Measurements from ENCODE around the gene ASNSD1. TPM values are rescaled to one million over a fixed set of nuclear protein-coding genes. Genes with fewer than 3 reads are reported as not detected.

ASNSD1 gene
- total RNA-seq, 1 experiment from 2014 or later = 33.7 TPM

DNA sequence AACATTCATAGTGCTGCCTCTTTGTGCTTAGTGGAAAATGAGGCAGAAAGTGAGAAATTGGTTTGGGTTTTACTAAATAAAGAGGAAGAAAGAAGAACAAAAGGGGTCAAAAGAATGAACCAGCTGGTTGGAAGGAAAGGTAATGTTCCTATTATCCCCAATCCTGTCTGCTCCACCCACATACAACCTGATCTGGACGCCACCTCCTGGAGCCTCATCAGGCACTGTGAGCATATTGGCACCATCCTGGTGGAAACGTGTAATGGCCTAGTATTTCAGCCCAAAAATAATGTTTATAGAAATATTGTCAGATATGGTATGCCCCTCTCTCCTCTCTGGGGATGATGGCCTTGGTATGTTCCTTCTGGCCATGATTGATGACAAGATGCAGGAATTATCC, 35.6 kb upstream of the ASNSD1 start:
- Histone ChIP-seq H2AFZ (ENCODE audit: low read length) (no peak overlapping the region), H3K36me3 (ENCODE audit: low read depth, low read length) (no peaks in the 10 kb centered on the region), H3K4me1 (ENCODE audit: insufficient read depth, low read length) (peaks cover 14% of the 10 kb centered on the region), H4K20me1 (ENCODE audit: low read length) (no peaks in the 10 kb centered on the region), H3K79me2 (ENCODE audit: low read length) (no peaks in the 10 kb centered on the region), H3K4me2 (ENCODE audit: low read length) (no peak overlapping the region), H3K4me3 (ENCODE audit: low read length) (no peak overlapping the region), H3K27ac (ENCODE audit: low read length) (no peak overlapping the region), H3K9ac (ENCODE audit: low read length) (no peak overlapping the region), H3K9me2 (replicated peaks; ENCODE audit: low read length) (no peaks in the 10 kb centered on the region), H3K9me3 (ENCODE audit: low read length) (no peaks in the 10 kb centered on the region), H3K27me3 (ENCODE audit: low read length) (no peaks in the 10 kb centered on the region), H3F3A (ENCODE audit: low read length, unreplicated experiment) (no peaks in the 10 kb centered on the region)
- no peak for TF ChIP-seq EZH2phosphoT487 (IDR thresholded peaks at IDR 0.05; ENCODE audit: borderline replicate concordance, low read length)
- TF ChIP-seq EZH2 (IDR thresholded peaks at IDR 0.05; ENCODE audit: low read length, unreplicated experiment) = no peak
- TF ChIP-seq, protein P1, sequence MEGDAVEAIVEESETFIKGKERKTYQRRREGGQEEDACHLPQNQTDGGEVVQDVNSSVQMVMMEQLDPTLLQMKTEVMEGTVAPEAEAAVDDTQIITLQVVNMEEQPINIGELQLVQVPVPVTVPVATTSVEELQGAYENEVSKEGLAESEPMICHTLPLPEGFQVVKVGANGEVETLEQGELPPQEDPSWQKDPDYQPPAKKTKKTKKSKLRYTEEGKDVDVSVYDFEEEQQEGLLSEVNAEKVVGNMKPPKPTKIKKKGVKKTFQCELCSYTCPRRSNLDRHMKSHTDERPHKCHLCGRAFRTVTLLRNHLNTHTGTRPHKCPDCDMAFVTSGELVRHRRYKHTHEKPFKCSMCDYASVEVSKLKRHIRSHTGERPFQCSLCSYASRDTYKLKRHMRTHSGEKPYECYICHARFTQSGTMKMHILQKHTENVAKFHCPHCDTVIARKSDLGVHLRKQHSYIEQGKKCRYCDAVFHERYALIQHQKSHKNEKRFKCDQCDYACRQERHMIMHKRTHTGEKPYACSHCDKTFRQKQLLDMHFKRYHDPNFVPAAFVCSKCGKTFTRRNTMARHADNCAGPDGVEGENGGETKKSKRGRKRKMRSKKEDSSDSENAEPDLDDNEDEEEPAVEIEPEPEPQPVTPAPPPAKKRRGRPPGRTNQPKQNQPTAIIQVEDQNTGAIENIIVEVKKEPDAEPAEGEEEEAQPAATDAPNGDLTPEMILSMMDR (conservative IDR thresholded peaks at IDR 0.05; ENCODE audit: low read depth, low read length) = no peak
- intact Hi-C loops (cut with micrococcal nuclease) = loop anchor here (5.0 kb wide), 1 partner anchor 68 kb away; no protein-coding TSS in a partner anchor
- ChIA-PET POLR2A (ENCODE audit: unreplicated experiment) (no interaction called here), CTCF (no interaction called here)
- DNase-seq (no peak), ATAC-seq (no peak)
- no TSS peak for BruUV-seq (replicated peaks)

DNA sequence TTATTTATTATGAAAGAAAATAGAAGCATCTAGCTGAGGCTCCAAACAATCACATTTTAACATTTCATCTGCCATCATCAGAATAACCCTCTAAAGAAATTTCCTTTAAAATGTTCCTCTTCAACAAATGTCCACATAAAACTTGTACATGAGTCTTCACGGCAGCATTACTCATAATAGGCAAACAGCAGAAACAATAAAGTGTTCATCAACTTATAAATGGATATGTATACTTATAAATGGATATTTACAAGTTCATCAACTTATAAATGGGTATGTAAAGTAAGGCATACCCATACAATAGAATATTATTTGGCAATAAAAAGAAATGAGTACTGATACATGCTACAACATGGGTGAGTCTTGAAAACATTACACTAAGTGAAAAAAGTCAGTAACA, 33.5 kb upstream of the ASNSD1 start:
- no peaks in the 10 kb centered on the region for H4K20me1 ChIP-seq (ENCODE audit: low read length)
- H3K79me2 ChIP-seq (ENCODE audit: low read length) = no peaks in the 10 kb centered on the region
- no TSS peak for BruUV-seq (replicated peaks)
- no peak overlapping the region for H3K9ac ChIP-seq (ENCODE audit: low read length)
- CTCF ChIA-PET = no interaction called here
- H3K27ac ChIP-seq (ENCODE audit: low read length) = no peak overlapping the region
- no peak for DNase-seq
- H3K4me2 ChIP-seq (ENCODE audit: low read length) = no peak overlapping the region
- no peaks in the 10 kb centered on the region for H3K9me2 ChIP-seq (replicated peaks; ENCODE audit: low read length)
- H3K27me3 ChIP-seq (ENCODE audit: low read length) = no peaks in the 10 kb centered on the region
- H3K4me3 ChIP-seq (ENCODE audit: low read length) = no peak overlapping the region
- TF ChIP-seq, protein P1 (conservative IDR thresholded peaks at IDR 0.05; ENCODE audit: low read depth, low read length) = no peak
- TF ChIP-seq EZH2phosphoT487 (IDR thresholded peaks at IDR 0.05; ENCODE audit: borderline replicate concordance, low read length) (no peak), EZH2 (IDR thresholded peaks at IDR 0.05; ENCODE audit: low read length, unreplicated experiment) (no peak)
- no peak overlapping the region for H2AFZ ChIP-seq (ENCODE audit: low read length)
- no peaks in the 10 kb centered on the region for H3F3A ChIP-seq (ENCODE audit: low read length, unreplicated experiment)
- H3K9me3 ChIP-seq (ENCODE audit: low read length) = no peaks in the 10 kb centered on the region
- H3K36me3 ChIP-seq (ENCODE audit: low read depth, low read length) = no peaks in the 10 kb centered on the region
- POLR2A ChIA-PET (ENCODE audit: unreplicated experiment) = no interaction called here
- H3K4me1 ChIP-seq (ENCODE audit: insufficient read depth, low read length) = peaks cover 14% of the 10 kb centered on the region
- ATAC-seq = peak; percentile 60
- intact Hi-C loops (cut with micrococcal nuclease) = loop anchor here (5.0 kb wide), 1 partner anchor 70 kb away; no protein-coding TSS in a partner anchor

DNA sequence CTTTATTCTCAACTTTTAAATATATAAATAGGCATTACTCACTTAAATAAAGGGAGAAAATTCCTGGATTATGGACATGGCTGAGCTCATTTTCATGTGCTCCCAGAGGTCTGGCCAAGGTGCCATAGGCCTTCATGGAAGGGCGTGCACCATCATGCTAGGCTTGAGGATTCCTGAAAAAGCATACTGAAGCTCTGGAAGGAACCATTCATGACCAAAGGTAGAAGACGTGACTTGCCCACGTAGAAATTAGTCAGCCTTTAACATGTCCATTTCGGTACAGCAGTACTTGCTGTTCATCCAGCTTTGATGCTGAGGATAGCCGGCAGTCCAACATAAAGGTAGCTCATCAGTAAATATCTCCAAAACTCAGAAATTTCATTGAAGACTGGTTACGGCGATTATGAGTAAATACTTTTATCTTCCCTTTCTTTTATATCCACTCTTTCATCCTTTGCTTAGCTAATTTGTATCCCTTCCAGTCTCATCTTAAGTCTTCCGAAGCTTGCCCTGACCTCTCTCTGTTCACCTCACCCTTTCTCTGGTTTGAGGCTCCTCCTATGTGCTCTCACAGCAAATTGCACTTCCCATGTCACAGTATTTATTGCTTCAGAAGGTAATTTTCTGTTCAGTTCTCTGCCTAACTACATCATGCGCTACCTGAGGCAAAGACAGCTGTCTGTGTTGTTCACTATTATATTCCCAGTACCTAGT, 32.3 kb upstream of the ASNSD1 start:
- Histone ChIP-seq H3K9ac (ENCODE audit: low read length) (no peak overlapping the region), H3K36me3 (ENCODE audit: low read depth, low read length) (no peaks in the 10 kb centered on the region), H3K79me2 (ENCODE audit: low read length) (no peaks in the 10 kb centered on the region), H3K9me2 (replicated peaks; ENCODE audit: low read length) (no peaks in the 10 kb centered on the region), H2AFZ (ENCODE audit: low read length) (no peak overlapping the region), H3K27me3 (ENCODE audit: low read length) (no peaks in the 10 kb centered on the region), H3K4me2 (ENCODE audit: low read length) (no peak overlapping the region), H3K4me3 (ENCODE audit: low read length) (no peak overlapping the region), H3K9me3 (ENCODE audit: low read length) (no peaks in the 10 kb centered on the region), H3K27ac (ENCODE audit: low read length) (no peak overlapping the region), H3K4me1 (ENCODE audit: insufficient read depth, low read length) (peaks cover 14% of the 10 kb centered on the region), H4K20me1 (ENCODE audit: low read length) (no peaks in the 10 kb centered on the region), H3F3A (ENCODE audit: low read length, unreplicated experiment) (no peaks in the 10 kb centered on the region)
- DNase-seq (no peak), ATAC-seq (no peak)
- no TSS peak for BruUV-seq (replicated peaks)
- POLR2A ChIA-PET (ENCODE audit: unreplicated experiment) = no interaction called here
- TF ChIP-seq, protein P1 (conservative IDR thresholded peaks at IDR 0.05; ENCODE audit: low read depth, low read length) = no peak; the same call in 1 of the 2 replicates
- no peak for TF ChIP-seq EZH2phosphoT487 (IDR thresholded peaks at IDR 0.05; ENCODE audit: borderline replicate concordance, low read length)
- no peak for TF ChIP-seq EZH2 (IDR thresholded peaks at IDR 0.05; ENCODE audit: low read length, unreplicated experiment)
- intact Hi-C loops (cut with micrococcal nuclease) = loop anchor here (5.0 kb wide), 1 partner anchor 72 kb away; no protein-coding TSS in a partner anchor
- CTCF ChIA-PET = no interaction called here
